ENCODE data around the gene CTNNA2. TPM values are rescaled to one million over a fixed set of nuclear protein-coding genes. Genes with fewer than 3 reads are reported as not detected.

The CTNNA2 gene
- total and polyA plus RNA-seq, 2 of the 8 experiments (the other 6 are each of a cell fraction or from before 2014, with no cell fraction given) = 3.9 to 9.0 TPM

GRCh38 chr2:80643598-80643997 lies 1130.7 kb downstream of the CTNNA2 start:
- no peak overlapping the region for H2AFZ ChIP-seq (ENCODE audit: low read length)
- no peaks in the 10 kb centered on the region for H3K9me3 ChIP-seq (ENCODE audit: insufficient read depth in 2 of 2, low read depth in 1 of 2, low read length in 1 of 2)
- no peak overlapping the region for H3K14ac ChIP-seq (ENCODE audit: insufficient read length)
- CTCF ChIA-PET (ENCODE audit: partially characterized antibody) = no interaction called here
- DNase-seq (ENCODE audit: low read depth in 1 of 2, low spot score in 2 of 2) = no peak
- H3K27ac ChIP-seq (ENCODE audit: low read depth, low read length) = no peak overlapping the region
- H3K23ac ChIP-seq (ENCODE audit: insufficient read length) = no peak overlapping the region
- H3K23me2 ChIP-seq (ENCODE audit: low read depth, low read length) = no peaks in the 10 kb centered on the region
- H3K4me1 ChIP-seq (replicated peaks in 1 of 4; ENCODE audit: control insufficient read depth in 3 of 4, insufficient read depth in 4 of 4, low read length in 3 of 4) = no peaks in the 10 kb centered on the region
- no peak overlapping the region for H4K8ac ChIP-seq (ENCODE audit: extremely low read depth, insufficient read depth, low read length)
- no peak overlapping the region for H4K91ac ChIP-seq (replicated peaks; ENCODE audit: insufficient read length, low read length)
- no peak overlapping the region for H2BK12ac ChIP-seq (ENCODE audit: low read depth, low read length)
- TF ChIP-seq, protein P1, sequence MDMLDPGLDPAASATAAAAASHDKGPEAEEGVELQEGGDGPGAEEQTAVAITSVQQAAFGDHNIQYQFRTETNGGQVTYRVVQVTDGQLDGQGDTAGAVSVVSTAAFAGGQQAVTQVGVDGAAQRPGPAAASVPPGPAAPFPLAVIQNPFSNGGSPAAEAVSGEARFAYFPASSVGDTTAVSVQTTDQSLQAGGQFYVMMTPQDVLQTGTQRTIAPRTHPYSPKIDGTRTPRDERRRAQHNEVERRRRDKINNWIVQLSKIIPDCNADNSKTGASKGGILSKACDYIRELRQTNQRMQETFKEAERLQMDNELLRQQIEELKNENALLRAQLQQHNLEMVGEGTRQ (IDR thresholded peaks at IDR 0.05; ENCODE audit: low read length) = no peak
- TF ChIP-seq ASH2L (IDR thresholded peaks at IDR 0.05; ENCODE audit: low read length) (no peak), KDM5A (IDR thresholded peaks at IDR 0.05; ENCODE audit: low read length) (no peak), CHD2 (IDR thresholded peaks at IDR 0.05; ENCODE audit: low read length) (no peak), HDAC2 (IDR thresholded peaks at IDR 0.05; ENCODE audit: borderline replicate concordance in 1 of 2, low read depth in 2 of 2, low read length in 2 of 2) (no peak), SRF (IDR thresholded peaks at IDR 0.05; ENCODE audit: low read depth, low read length) (no peak), RNF2 (IDR thresholded peaks at IDR 0.05; ENCODE audit: borderline replicate concordance, low read depth, low read length, missing control alignments, poor library complexity, severe bottlenecking) (no peak), KDM1A (IDR thresholded peaks at IDR 0.05; ENCODE audit: borderline replicate concordance, low read length) (no peak), SAP30 (IDR thresholded peaks at IDR 0.05; ENCODE audit: insufficient read depth, insufficient replicate concordance, low read length) (no peak), NRF1 (IDR thresholded peaks at IDR 0.05; ENCODE audit: low read depth, low read length) (no peak), SIRT6 (IDR thresholded peaks at IDR 0.05; ENCODE audit: low read length) (no peak)
- no peaks in the 10 kb centered on the region for H3K79me1 ChIP-seq (ENCODE audit: low read depth, low read length)
- H3K4ac ChIP-seq (replicated peaks; ENCODE audit: insufficient read length, low read depth, low read length) = no peak overlapping the region
- peaks cover 0 to 2% (median 0%) of the 10 kb centered on the region in 4 experiments; a peak in 1 of 7 replicates for H3K27me3 ChIP-seq (replicated peaks in 1 of 4; ENCODE audit: control insufficient read depth in 3 of 4, extremely low read depth in 1 of 4, insufficient read depth in 3 of 4, low read length in 3 of 4)
- no peak for FAIRE-seq
- H2BK15ac ChIP-seq (ENCODE audit: low read length) = no peak overlapping the region
- H3K36me3 ChIP-seq (ENCODE audit: control insufficient read depth in 2 of 4, insufficient read depth in 4 of 4, low read length in 3 of 4) = no peaks in the 10 kb centered on the region
- no peak overlapping the region for H3K56ac ChIP-seq (replicated peaks; ENCODE audit: insufficient read length, low read depth, low read length)
- no peak overlapping the region for H3K4me2 ChIP-seq (ENCODE audit: insufficient read depth in 1 of 2, low read depth in 2 of 2, low read length in 2 of 2)
- H3K4me3 ChIP-seq (ENCODE audit: extremely low read depth in 1 of 4, insufficient read depth in 2 of 4, low read depth in 3 of 4, low read length in 4 of 4) = no peak overlapping the region
- no peak overlapping the region for H4K5ac ChIP-seq (ENCODE audit: insufficient read length, low read depth, low read length)
- no peak overlapping the region for H2BK20ac ChIP-seq (ENCODE audit: low read length)
- no peak overlapping the region for H2BK5ac ChIP-seq (ENCODE audit: low read depth, low read length)
- no peaks in the 10 kb centered on the region for H4K20me1 ChIP-seq (replicated peaks in 1 of 2; ENCODE audit: control insufficient read depth in 1 of 2, insufficient read depth in 2 of 2, low read length in 2 of 2)
- no peak overlapping the region for H2BK120ac ChIP-seq (replicated peaks; ENCODE audit: low read depth, low read length)
- POLR2A ChIA-PET (ENCODE audit: partially characterized antibody) = no interaction called here
- no peak overlapping the region for H2AK5ac ChIP-seq (ENCODE audit: low read depth, low read length)
- H3K18ac ChIP-seq (ENCODE audit: extremely low read depth, low read length) = no peak overlapping the region
- no peak overlapping the region for H3K9ac ChIP-seq (replicated peaks in 1 of 4; ENCODE audit: extremely low read depth in 1 of 4, low read depth in 3 of 4, low read length in 3 of 4)
- H3K79me2 ChIP-seq (ENCODE audit: control insufficient read depth in 1 of 2, insufficient read depth in 2 of 2, low read length in 2 of 2) = no peaks in the 10 kb centered on the region

Data from H1 (cell line).